ENCODE results near the gene MAML2.
"Not testable (repeated sequence)": the region's sequence is repeated elsewhere in the genome, so short reads cannot be mapped to it uniquely, and the experiment has no call there.

MAML2 gene

GRCh38 chr11:96288915-96289314 is 54.1 kb downstream of the MAML2 start:
- no peak for DNase-seq

GRCh38 chr11:96287822-96288439 is 55.1 kb downstream of the MAML2 start:
- DNase-seq = no peak

GRCh38 chr11:96285985-96286384 is 57.0 kb downstream of the MAML2 start:
- DNase-seq = not testable (repeated sequence)

- no peak for DNase-seq
Measured at GRCh38 chr11:96284917-96285316, 58.1 kb downstream of the MAML2 start.

GRCh38 chr11:96284401-96284800 is 58.6 kb downstream of the MAML2 start:
- DNase-seq = no peak

GRCh38 chr11:96282625-96283220 is 60.3 kb downstream of the MAML2 start:
- no peak for DNase-seq

- no peak for DNase-seq
Measured at GRCh38 chr11:96280444-96280843, 62.6 kb downstream of the MAML2 start.

GRCh38 chr11:96279896-96280290 is 63.1 kb downstream of the MAML2 start:
- DNase-seq = no peak

GRCh38 chr11:96279018-96279895 is 63.7 kb downstream of the MAML2 start:
- no peak for DNase-seq

- DNase-seq = peak; percentile 43
Measured at GRCh38 chr11:96278039-96278897, 64.7 kb downstream of the MAML2 start.

- DNase-seq = no peak
Measured at GRCh38 chr11:96277696-96278038, 65.3 kb downstream of the MAML2 start.

GRCh38 chr11:96276836-96277235 is 66.2 kb downstream of the MAML2 start:
- no peak for DNase-seq

- DNase-seq = no peak
Measured at GRCh38 chr11:96275801-96276594, 67.0 kb downstream of the MAML2 start.

GRCh38 chr11:96273507-96273906 is 69.5 kb downstream of the MAML2 start:
- no peak for DNase-seq

- no peak for DNase-seq
Measured at GRCh38 chr11:96272529-96273222, 70.3 kb downstream of the MAML2 start.

- DNase-seq = no peak
Measured at GRCh38 chr11:96271777-96272176, 71.2 kb downstream of the MAML2 start.

- not testable (repeated sequence) for DNase-seq
Measured at GRCh38 chr11:96271352-96271751, 71.6 kb downstream of the MAML2 start.

- not testable (repeated sequence) for DNase-seq
Measured at GRCh38 chr11:96268527-96268926, 74.5 kb downstream of the MAML2 start.

- DNase-seq = no peak
Measured at GRCh38 chr11:96267496-96268032, 75.4 kb downstream of the MAML2 start.

GRCh38 chr11:96267001-96267495 is 75.9 kb downstream of the MAML2 start:
- no peak for DNase-seq

- no peak for DNase-seq
Measured at GRCh38 chr11:96265972-96266371, 77.0 kb downstream of the MAML2 start.

Measured in NCI-H446 treated with DMSO at 0.1 percent for 48 hours (cell line).